ENCODE data around the gene PRSS1.
"Not testable (repeated sequence)": the region's sequence is repeated elsewhere in the genome, so short reads cannot be mapped to it uniquely, and the experiment has no call there.

The PRSS1 gene

GRCh38 chr7:142749218-142749993, at the start of gene PRSS1:
TSS of gene PRSS1 (plus strand) at chr7:142749472. CDS start at chr7:142749485, 13 bp downstream.
- in situ Hi-C loops (cut with MboI; ENCODE audit: low sequenced_read_pairs), result no loop called here

- in situ Hi-C loops (cut with MboI; ENCODE audit: low sequenced_read_pairs), result not testable (repeated sequence)
Measured at GRCh38 chr7:142700935-142701334, 48.3 kb upstream of the PRSS1 start.

GRCh38 chr7:142703655-142704305, 45.5 kb upstream of the PRSS1 start:
- in situ Hi-C loops (cut with MboI; ENCODE audit: low sequenced_read_pairs), result no loop called here

- in situ Hi-C loops (cut with MboI; ENCODE audit: low sequenced_read_pairs), result not testable (repeated sequence)
Measured at GRCh38 chr7:142708726-142709125, 40.5 kb upstream of the PRSS1 start.

- in situ Hi-C loops (cut with MboI; ENCODE audit: low sequenced_read_pairs), result no loop called here
Measured at GRCh38 chr7:142709921-142710320, 39.4 kb upstream of the PRSS1 start.

- in situ Hi-C loops (cut with MboI; ENCODE audit: low sequenced_read_pairs), result no loop called here
Measured at GRCh38 chr7:142711196-142711595, 38.1 kb upstream of the PRSS1 start.

- in situ Hi-C loops (cut with MboI; ENCODE audit: low sequenced_read_pairs), result no loop called here
Measured at GRCh38 chr7:142711746-142712616, 37.3 kb upstream of the PRSS1 start.

GRCh38 chr7:142712617-142712957, 36.7 kb upstream of the PRSS1 start:
- in situ Hi-C loops (cut with MboI; ENCODE audit: low sequenced_read_pairs), result no loop called here

- in situ Hi-C loops (cut with MboI; ENCODE audit: low sequenced_read_pairs), result no loop called here
Measured at GRCh38 chr7:142714375-142714774, 34.9 kb upstream of the PRSS1 start.

- in situ Hi-C loops (cut with MboI; ENCODE audit: low sequenced_read_pairs), result no loop called here
Measured at GRCh38 chr7:142716596-142716995, 32.7 kb upstream of the PRSS1 start.

GRCh38 chr7:142717453-142717852, 31.8 kb upstream of the PRSS1 start:
- in situ Hi-C loops (cut with MboI; ENCODE audit: low sequenced_read_pairs), result no loop called here

- in situ Hi-C loops (cut with MboI; ENCODE audit: low sequenced_read_pairs), result no loop called here
Measured at GRCh38 chr7:142718313-142718712, 31.0 kb upstream of the PRSS1 start.

- in situ Hi-C loops (cut with MboI; ENCODE audit: low sequenced_read_pairs), result no loop called here
Measured at GRCh38 chr7:142720172-142720773, 29.0 kb upstream of the PRSS1 start.

- in situ Hi-C loops (cut with MboI; ENCODE audit: low sequenced_read_pairs), result no loop called here
Measured at GRCh38 chr7:142720986-142721385, 28.3 kb upstream of the PRSS1 start.

- in situ Hi-C loops (cut with MboI; ENCODE audit: low sequenced_read_pairs), result no loop called here
Measured at GRCh38 chr7:142722248-142722794, 27.0 kb upstream of the PRSS1 start.

- in situ Hi-C loops (cut with MboI; ENCODE audit: low sequenced_read_pairs), result no loop called here
Measured at GRCh38 chr7:142733271-142733670, 16.0 kb upstream of the PRSS1 start.

- in situ Hi-C loops (cut with MboI; ENCODE audit: low sequenced_read_pairs), result no loop called here
Measured at GRCh38 chr7:142739923-142740492, 9.3 kb upstream of the PRSS1 start.

GRCh38 chr7:142740786-142741185, 8.5 kb upstream of the PRSS1 start:
- in situ Hi-C loops (cut with MboI; ENCODE audit: low sequenced_read_pairs), result no loop called here

GRCh38 chr7:142741932-142742331, 7.3 kb upstream of the PRSS1 start:
- in situ Hi-C loops (cut with MboI; ENCODE audit: low sequenced_read_pairs), result not testable (repeated sequence)

- in situ Hi-C loops (cut with MboI; ENCODE audit: low sequenced_read_pairs), result no loop called here
Measured at GRCh38 chr7:142745091-142745635, 4.1 kb upstream of the PRSS1 start.
